GM21737 (cell line): ENCODE data around the gene POLR2L.

ENCODE experiments used
- ATAC-seq: cut with Tn5 transposase; IDR thresholded peaks from one replicate; pipeline ENCODE4 v1.9.1; 2021; ENCODE audit warnings: mild to moderate bottlenecking, moderate library complexity; ENCODE audit not compliant: unreplicated experiment

The POLR2L gene

DNA sequence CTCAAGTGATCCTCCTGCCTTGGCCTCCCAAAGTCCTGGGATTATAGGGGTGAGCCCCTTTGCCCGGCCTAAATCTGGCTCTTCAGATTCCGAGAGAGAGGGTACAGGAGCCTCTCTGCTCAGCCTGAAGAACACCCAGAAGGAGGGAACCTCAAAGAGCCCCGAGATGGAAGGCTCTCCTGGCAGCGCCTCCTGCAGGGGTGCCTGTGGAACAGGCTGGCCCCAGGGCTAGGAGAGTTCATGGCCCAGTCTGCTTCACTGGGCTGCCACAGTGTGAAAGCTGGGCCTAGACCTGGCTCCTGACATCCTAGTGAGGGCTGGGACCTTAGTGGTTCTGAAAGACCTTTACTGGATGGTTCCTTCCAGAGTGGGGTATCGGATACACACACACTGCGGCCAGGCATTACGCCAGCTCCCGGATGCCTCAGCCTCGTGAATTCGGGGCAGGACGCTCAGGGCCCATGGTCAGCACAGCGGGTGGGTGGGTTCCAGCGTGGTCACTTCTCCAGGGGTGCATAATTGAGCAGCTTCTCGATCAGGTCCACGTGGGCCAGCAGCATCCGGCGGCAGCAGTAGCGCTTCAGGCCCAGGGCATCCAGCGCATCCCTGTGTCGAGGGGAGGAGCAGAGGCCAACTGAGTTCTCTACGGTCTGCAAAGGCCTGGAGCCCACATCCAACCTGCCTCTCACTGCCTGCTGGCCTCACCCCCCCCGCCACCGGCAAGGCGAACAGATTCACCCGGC lies 2.3 kb downstream of the POLR2L start:
- ATAC-seq, result no peak

- no peak for ATAC-seq
Observed at GRCh38 chr11:839280-839623, 3.1 kb downstream of the POLR2L start.

DNA sequence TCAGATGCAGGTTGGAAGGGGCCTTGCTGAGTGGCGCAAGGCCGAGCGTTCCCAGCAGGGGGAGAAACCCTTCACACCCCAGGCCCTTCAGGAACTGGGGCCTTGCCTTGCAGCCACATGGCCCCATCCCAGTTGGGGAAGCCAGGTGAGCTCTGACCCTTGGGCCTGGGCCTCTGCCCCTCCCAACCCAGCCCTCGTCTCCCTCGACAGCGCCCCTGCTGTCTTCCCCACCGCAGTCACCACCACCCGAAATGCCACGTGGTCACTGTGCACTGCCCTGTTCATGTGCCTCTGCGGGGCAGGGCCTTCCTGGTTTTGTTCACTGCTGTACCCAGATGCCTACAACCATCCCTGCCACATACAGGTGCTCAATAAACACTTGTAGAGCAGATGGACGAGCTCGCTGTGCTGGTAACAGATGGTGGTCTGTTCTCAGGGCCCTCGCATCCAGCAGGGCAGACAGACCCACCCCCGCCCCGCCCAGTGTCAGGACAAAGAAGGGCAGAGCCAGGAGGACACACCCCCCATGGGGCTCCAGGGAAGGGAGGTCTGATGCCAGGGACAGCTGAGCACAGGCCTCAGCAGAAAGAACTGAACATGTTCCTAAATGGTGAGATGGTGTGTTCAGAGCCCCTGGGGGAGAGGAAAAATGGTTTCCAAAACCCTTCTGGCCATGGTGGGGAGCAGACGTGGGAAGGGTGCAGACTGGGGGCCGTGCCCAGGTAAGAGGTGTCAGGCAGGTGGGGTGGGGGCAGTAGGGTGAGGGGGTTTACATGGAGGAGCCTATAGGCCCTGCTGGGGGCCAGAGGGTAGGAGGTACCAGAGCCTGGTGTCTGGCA lies 3.7 kb downstream of the POLR2L start:
- no peak for ATAC-seq

GRCh38 chr11:837990-838307 lies 4.4 kb downstream of the POLR2L start:
- ATAC-seq, result no peak

GRCh38 chr11:837189-837989 lies 4.9 kb downstream of the POLR2L start:
- no peak for ATAC-seq

DNA sequence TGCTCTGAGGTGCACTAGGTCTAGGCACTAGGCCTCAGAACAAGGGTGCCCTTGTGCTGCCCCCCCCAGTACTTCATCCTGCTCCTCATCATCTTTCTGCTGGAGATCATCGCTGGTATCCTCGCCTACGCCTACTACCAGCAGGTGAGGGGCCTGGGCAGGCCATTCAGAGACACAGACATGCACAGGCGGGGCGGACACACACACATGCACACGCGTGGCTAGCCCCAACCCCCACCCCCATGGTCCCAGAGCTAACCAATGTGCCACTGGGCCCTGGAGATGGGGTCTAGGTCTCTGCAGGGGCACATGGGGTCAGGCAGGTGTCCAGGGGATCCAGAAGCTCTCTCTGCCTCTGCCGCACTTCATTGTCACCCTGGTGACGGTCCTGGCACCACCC lies 5.6 kb downstream of the POLR2L start:
- ATAC-seq, result no peak

GRCh38 chr11:836274-836673 lies 6.1 kb downstream of the POLR2L start:
- ATAC-seq, result no peak

DNA sequence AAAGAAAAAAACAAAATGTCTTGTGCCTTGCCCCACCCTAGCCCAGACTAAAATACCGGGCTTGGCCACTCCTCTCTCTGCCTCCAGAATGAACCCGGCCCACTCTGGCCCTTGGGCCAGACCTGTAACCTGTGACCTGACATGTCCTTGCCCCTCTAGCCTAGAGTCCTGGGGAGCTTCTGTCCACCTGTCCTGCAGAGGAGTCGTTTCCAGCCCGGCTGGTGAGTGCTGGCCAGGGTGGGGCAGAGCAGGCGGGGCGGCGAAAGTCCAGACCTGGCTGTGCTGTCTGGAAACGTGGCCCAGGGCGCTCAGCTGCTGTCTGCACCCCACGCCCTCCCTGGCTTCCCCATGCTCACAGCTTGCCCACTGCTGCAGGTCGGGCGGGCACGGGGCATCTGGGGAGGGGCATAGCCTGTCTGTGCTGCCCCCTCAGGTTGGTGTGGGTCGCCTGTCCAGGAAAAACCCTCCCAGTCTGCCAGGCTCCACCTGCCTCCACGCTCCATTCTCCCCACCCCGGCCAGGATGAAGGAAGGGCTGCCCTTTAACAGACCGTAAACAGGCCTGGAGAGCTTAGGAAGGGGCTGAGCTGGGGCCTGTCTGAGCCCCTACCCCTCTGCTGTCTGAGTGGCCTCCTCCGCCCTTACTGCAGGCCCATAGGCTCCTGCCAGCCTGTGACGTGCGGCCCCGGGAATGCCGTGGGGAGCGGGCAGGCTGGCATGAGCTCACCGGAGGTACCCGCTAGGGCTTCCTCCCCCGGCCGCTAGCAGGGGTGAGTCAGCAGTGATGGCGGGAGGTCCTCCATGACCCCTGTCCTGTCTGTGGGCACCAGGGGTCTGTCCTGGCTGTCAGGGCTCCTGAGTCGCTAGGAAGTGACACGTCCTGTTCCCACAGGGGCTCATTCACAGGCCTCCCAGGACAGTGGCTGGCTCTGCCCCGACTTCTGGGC lies 7.7 kb downstream of the POLR2L start:
- no peak for ATAC-seq

DNA sequence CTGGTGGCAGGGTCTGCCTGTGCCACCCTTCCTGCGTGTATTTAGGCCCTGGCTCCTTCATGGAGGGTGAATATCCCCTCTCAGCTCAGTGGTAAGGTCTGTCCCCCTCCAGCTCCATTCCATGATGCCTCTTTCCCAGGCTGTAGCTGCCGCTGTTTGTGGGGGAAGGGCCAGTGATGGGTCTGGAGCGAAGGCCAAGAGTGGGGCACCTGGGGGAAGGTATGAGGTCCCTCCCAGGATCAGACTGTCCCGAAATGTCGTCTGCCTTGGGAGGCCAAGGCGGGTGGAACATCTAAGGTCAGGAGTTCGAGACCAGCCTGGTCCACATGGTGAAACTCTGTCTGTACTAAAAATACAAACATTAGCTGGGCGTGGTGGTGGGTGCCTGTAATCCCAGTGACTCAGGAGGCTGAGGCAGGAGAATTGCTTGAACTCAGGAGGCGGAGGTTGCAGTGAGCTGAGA lies 8.4 kb downstream of the POLR2L start:
- ATAC-seq, result no peak

DNA sequence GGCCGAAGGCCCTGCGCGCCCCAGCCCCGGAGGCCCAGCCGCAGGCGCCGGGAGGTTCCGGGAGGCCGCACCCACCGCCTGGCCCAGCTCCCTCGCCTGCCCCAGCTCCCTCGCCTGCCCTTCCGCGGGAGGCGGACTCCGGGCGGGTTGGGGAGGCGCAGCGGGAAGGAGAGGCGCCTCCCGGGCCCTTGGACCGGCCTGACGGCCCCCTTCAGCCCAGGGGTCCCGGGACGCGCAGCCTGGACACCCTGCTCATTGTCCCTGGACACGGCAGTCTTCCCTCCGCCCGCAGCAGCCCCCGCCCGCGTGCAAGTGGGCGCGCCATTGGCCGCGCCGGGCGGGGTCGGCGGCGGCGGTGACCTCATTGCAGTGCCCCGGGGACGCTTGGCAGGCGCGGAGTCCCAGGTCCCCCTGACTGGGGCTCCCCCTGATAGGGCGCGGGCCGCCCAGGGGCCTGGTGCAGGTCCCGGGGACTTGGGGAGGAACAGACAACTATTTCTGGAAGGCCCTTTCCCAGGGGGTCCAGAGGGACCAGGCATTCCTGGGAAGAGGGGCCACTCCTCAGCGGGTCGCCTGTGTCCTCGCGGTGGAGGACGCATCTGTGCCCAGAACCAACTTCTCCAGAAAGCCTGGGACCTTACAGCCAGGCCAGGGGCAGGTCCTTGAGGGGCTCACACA lies 9.1 kb downstream of the POLR2L start:
- ATAC-seq, result no peak

GRCh38 chr11:832529-833113 lies 9.7 kb downstream of the POLR2L start, which contains the start of gene CD151:
CD151 (plus strand) TSS chr11:832952; CDS start chr11:836070, 3,118 bp downstream.
- ATAC-seq, result no peak

- no peak for ATAC-seq
Observed at GRCh38 chr11:831961-832528, 10.3 kb downstream of the POLR2L start.

DNA sequence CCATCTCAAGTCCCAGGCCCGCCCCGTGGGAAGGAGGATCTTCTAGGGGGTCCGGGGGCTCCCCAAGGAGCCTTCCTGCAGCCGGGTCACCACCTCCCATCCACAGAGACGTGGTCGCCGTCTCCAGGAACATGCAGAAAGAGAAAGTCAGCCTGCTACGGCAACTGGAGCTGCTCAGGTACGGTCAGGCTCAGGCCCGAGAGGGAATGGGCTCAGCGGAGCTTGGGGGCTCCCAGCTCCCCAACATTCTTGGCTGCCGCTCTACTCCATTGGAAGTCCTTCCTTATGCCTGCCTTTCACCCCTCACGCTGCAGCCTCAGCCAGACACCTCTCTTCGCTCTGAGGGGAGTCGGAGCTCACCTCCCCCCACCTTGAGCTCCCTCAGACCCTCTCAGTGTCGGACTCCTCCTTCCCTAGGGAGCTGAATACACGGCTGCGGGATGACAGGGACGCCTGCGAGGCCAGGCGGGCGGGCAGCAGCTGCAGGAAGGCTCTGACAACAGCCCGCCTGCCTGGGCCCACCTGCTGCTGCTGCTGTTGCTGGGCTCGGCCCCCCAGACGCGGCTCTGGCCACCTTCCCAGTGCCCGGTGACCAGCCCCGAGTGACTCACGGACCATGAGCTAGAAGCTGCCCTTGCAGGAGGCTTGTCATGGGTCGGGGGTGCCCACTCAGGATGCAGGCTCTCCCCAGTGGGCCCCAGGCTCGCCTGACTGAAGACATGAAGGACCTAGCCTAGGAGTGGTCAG lies 11.0 kb downstream of the POLR2L start:
- ATAC-seq, result no peak

GRCh38 chr11:830295-831117 lies 11.8 kb downstream of the POLR2L start:
- no peak for ATAC-seq

GRCh38 chr11:829847-830294 lies 12.5 kb downstream of the POLR2L start:
- ATAC-seq, result no peak

GRCh38 chr11:829176-829846 lies 13.0 kb downstream of the POLR2L start:
- no peak for ATAC-seq
